SK-N-SH treated with all-trans-retinoic acid at 6 μM for 48 hours (cell line): ENCODE measurements around the gene ZNF71.

Source experiments
- ATAC-seq: fragments of 200-7000 bp; cut with Tn5 transposase; 3 replicates; pipeline ENCODE4 v1.9.1; 2020; ENCODE audit warnings: mild to moderate bottlenecking, moderate library complexity
- ARNTL ChIP-seq: fragments of 450-650 bp; formaldehyde crosslinking; IDR thresholded peaks from 2 replicates; pipeline ENCODE4 v1.5.0; 2020; ENCODE audit warnings: low read depth, mild to moderate bottlenecking, moderate library complexity, borderline replicate concordance
- BACH2 ChIP-seq: fragments of 250-450 bp; sonication (Bioruptor Pico); IDR thresholded peaks from 2 replicates; pipeline ENCODE4 v1.9.0; 2021; ENCODE audit warnings: mild to moderate bottlenecking, borderline replicate concordance
- CREB5 ChIP-seq: fragments of 250-450 bp; sonication (Bioruptor Pico); IDR thresholded peaks from 2 replicates; pipeline ENCODE4 v1.5.1; 2020; ENCODE audit warnings: low read depth, mild to moderate bottlenecking, moderate library complexity
- CSRNP3 ChIP-seq: fragments of 250-450 bp; sonication (Bioruptor Pico); IDR thresholded peaks from 2 replicates; pipeline ENCODE4 v1.5.1; 2021; ENCODE audit warnings: mild to moderate bottlenecking, moderate library complexity
- ESRRG ChIP-seq: fragments of 250-450 bp; sonication (Bioruptor Pico); IDR thresholded peaks from 2 replicates; pipeline ENCODE4 v1.6.1; 2021; ENCODE audit warnings: mild to moderate bottlenecking
- GLIS3 ChIP-seq: fragments of 250-450 bp; sonication (Bioruptor Pico); IDR thresholded peaks from 2 replicates; pipeline ENCODE4 v1.5.0; 2020; ENCODE audit warnings: mild to moderate bottlenecking, moderate library complexity
- PATZ1 ChIP-seq: fragments of 250-450 bp; sonication (Bioruptor Pico); IDR thresholded peaks from 2 replicates; pipeline ENCODE4 v1.8.0; 2020; ENCODE audit warnings: mild to moderate bottlenecking, moderate library complexity, borderline replicate concordance
- POU6F1 ChIP-seq: fragments of 250-450 bp; sonication (Bioruptor Pico); IDR thresholded peaks from 2 replicates; pipeline ENCODE4 v1.8.0; 2021; ENCODE audit warnings: low read depth, mild to moderate bottlenecking, moderate library complexity, borderline replicate concordance
- PPARA ChIP-seq: fragments of 250-450 bp; sonication (Bioruptor Pico); IDR thresholded peaks from 2 replicates; pipeline ENCODE4 v1.5.0; 2020; ENCODE audit warnings: mild to moderate bottlenecking, borderline replicate concordance
- RARB ChIP-seq: fragments of 250-450 bp; sonication (Bioruptor Pico); IDR thresholded peaks from 2 replicates; pipeline ENCODE4 v1.8.0; 2021; ENCODE audit warnings: mild to moderate bottlenecking, moderate library complexity
- SNAI2 ChIP-seq: fragments of 250-450 bp; sonication (Bioruptor Pico); IDR thresholded peaks from 2 replicates; pipeline ENCODE4 v1.5.0; 2020; ENCODE audit warnings: mild to moderate bottlenecking, moderate library complexity
- TCF4 ChIP-seq: fragments of 250-450 bp; sonication (Bioruptor Pico); IDR thresholded peaks from 2 replicates; pipeline ENCODE4 v1.8.0; 2021; ENCODE audit warnings: mild to moderate bottlenecking, moderate library complexity, borderline replicate concordance
- TOX ChIP-seq: fragments of 250-450 bp; sonication (Bioruptor Pico); IDR thresholded peaks from 2 replicates; pipeline ENCODE4 v1.8.0; 2021; ENCODE audit warnings: mild to moderate bottlenecking, moderate library complexity, borderline replicate concordance
- TSHZ2 ChIP-seq: fragments of 250-450 bp; sonication (Bioruptor Pico); IDR thresholded peaks from 2 replicates; pipeline ENCODE4 v1.5.0; 2020; ENCODE audit warnings: mild to moderate bottlenecking, moderate library complexity
- ZC3H10 ChIP-seq: fragments of 250-450 bp; sonication (Bioruptor Pico); IDR thresholded peaks from 2 replicates; pipeline ENCODE4 v1.5.1; 2021; ENCODE audit warnings: mild to moderate bottlenecking, moderate library complexity
- ZFP3 ChIP-seq: fragments of 250-450 bp; sonication (Bioruptor Pico); IDR thresholded peaks from 2 replicates; pipeline ENCODE4 v1.5.0; 2020; ENCODE audit warnings: mild to moderate bottlenecking, moderate library complexity
- ZFP30 ChIP-seq: fragments of 450-650 bp; formaldehyde crosslinking; IDR thresholded peaks from 2 replicates; pipeline ENCODE4 v1.5.0; 2022; ENCODE audit warnings: mild to moderate bottlenecking, moderate library complexity
- ZNF565 ChIP-seq: fragments of 450-650 bp; formaldehyde crosslinking; conservative IDR thresholded peaks from 2 replicates; pipeline ENCODE4 v1.5.0; 2020; ENCODE audit warnings: low read depth, mild to moderate bottlenecking, moderate library complexity
- ZNF8 ChIP-seq: fragments of 450-650 bp; formaldehyde crosslinking; IDR thresholded peaks from 2 replicates; pipeline ENCODE4 v1.5.0; 2020; ENCODE audit warnings: mild to moderate bottlenecking, moderate library complexity

ZNF71 gene

GRCh38 chr19:56664511-56664910 is 69.4 kb downstream of the ZNF71 start:
- TF ChIP-seq TSHZ2 (CRISPR knock-in tag) (no peak), TOX (CRISPR knock-in tag) (no peak), CREB5 (CRISPR knock-in tag) (no peak), PATZ1 (no peak), ZFP30 (CRISPR knock-in tag) (no peak), ZFP3 (no peak), CSRNP3 (CRISPR knock-in tag) (no peak), POU6F1 (no peak), ZNF8 (CRISPR knock-in tag) (no peak), ARNTL (no peak), ZNF565 (CRISPR knock-in tag) (no peak), TCF4 (CRISPR knock-in tag) (no peak)

GRCh38 chr19:56667311-56667870 is 72.3 kb downstream of the ZNF71 start:
- ATAC-seq: no peak
- TF ChIP-seq CREB5 (CRISPR knock-in tag) (no peak), TCF4 (CRISPR knock-in tag) (no peak), GLIS3 (CRISPR knock-in tag) (no peak), ZC3H10 (CRISPR knock-in tag) (no peak), ZNF565 (CRISPR knock-in tag) (no peak)

More at GRCh38 chr19:56664511-56664910, 69.4 kb downstream of the ZNF71 start:
- no peak for ATAC-seq

- ATAC-seq: no peak
- TF ChIP-seq CSRNP3 (CRISPR knock-in tag): no peak
- no peak for TF ChIP-seq TCF4 (CRISPR knock-in tag)
- no peak for TF ChIP-seq ZC3H10 (CRISPR knock-in tag)
- TF ChIP-seq BACH2 (CRISPR knock-in tag): no peak
- no peak for TF ChIP-seq CREB5 (CRISPR knock-in tag)
- no peak for TF ChIP-seq SNAI2
- TF ChIP-seq PPARA (CRISPR knock-in tag): no peak
- no peak for TF ChIP-seq ZFP3
- TF ChIP-seq PATZ1: no peak
- TF ChIP-seq TOX (CRISPR knock-in tag): no peak
- no peak for TF ChIP-seq RARB (CRISPR knock-in tag)
- TF ChIP-seq ESRRG: no peak
Observed at GRCh38 chr19:56668676-56669075, 73.6 kb downstream of the ZNF71 start.
